BJ (cell line): ENCODE results near the gene CTNNA2. TPM values are rescaled to one million over a fixed set of nuclear protein-coding genes. Genes with fewer than 3 reads are reported as not detected.

Experiments
- CTCF ChIA-PET: fragments of 350-600 bp; formaldehyde crosslinking; extraction: SDS; loops from one replicate; lab custom pipeline; 2021; ENCODE audit warnings: antibody characterized with exemption, inconsistent platforms; lab: Yijun Ruan, JAX
- POLR2A ChIA-PET: fragments of 300-600 bp; sonication (Branson Sonifier 250); formaldehyde crosslinking; extraction: SDS; loops from one replicate; lab custom pipeline; 2021; ENCODE audit warnings: antibody characterized with exemption; lab: Charles Lee
- DNase-seq: peaks from one replicate; pipeline ENCODE4 v3.0.0-alpha.2; 2011; ENCODE audit warnings: low read depth
- H3K27me3 ChIP-seq: 2 replicates; pipeline ENCODE4 v1.6.0; 2011; ENCODE audit warnings: low read length; ENCODE audit not compliant: control insufficient read depth, insufficient read depth
- H3K36me3 ChIP-seq: 2 replicates; pipeline ENCODE4 v1.5.1; 2011; ENCODE audit warnings: low read length; ENCODE audit not compliant: control insufficient read depth, insufficient read depth
- H3K4me3 ChIP-seq: 2 replicates; pipeline ENCODE4 v1.5.1; 2011; ENCODE audit warnings: low read depth, mild to moderate bottlenecking, control low read depth, low read length
- polyA plus RNA-seq: library from polyadenylated mRNA; depleted of rRNA; stranded (reverse); fragments of >200 nt; gene quantifications from 2 replicates; pipeline ENCODE4 v1.2.3, GENCODE V29; 2011
- TF ChIP-seq, protein P1 (sequence below): IDR thresholded peaks from 2 replicates; pipeline ENCODE4 v1.5.1; 2011; ENCODE audit warnings: low read depth, mild to moderate bottlenecking, control low read depth, inconsistent platforms, low read length, moderate library complexity; ENCODE audit not compliant: insufficient read depth

The CTNNA2 gene
- polyA plus RNA-seq, 1 experiment: not detected

DNA sequence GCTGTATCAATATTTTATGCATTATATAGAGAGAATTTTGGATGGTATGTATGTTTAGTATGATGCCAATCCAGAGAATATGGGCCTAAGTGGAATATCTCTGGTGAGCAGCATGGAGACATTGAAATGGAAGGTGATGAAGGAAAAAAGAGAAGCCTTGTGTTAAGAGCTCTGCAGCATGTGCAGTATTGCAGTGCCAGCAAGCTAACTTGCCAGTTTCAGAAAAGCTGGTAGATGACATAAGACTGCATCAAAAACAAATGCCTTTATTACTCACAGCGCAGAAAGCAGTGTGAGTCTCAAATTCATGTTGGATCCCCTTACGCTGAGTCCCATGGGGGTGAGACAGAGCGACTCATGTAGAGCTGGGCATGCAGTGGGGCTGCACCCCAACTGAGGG lies 280.2 kb downstream of the CTNNA2 start:
- CTCF ChIA-PET: no interaction called here
- no peak for DNase-seq
- H3K36me3 ChIP-seq: no peaks in the 10 kb centered on the region

DNA sequence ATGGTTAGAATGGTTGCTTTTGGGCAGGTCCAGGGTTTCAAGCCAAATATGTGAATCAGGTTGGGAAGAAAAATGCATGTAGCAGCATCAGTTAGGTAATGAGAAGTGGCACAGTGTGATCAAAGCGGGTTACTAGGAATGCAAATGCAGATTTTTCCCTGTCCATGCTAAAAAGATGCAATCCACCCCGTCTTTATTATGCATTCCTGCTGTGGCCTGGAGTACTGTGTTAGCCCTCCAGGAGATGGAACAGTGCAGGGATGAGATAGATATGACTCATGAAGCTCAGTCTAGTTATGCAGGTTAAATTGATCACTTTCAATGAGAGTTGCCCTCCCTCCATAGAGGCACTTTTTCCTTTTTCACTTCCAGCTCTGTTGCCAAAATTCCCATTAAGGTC lies 283.8 kb downstream of the CTNNA2 start:
- POLR2A ChIA-PET: no interaction called here
- CTCF ChIA-PET: no interaction called here
- no peaks in the 10 kb centered on the region for H3K27me3 ChIP-seq
- no peak for DNase-seq
- H3K4me3 ChIP-seq: no peak overlapping the region
- TF ChIP-seq, protein P1, sequence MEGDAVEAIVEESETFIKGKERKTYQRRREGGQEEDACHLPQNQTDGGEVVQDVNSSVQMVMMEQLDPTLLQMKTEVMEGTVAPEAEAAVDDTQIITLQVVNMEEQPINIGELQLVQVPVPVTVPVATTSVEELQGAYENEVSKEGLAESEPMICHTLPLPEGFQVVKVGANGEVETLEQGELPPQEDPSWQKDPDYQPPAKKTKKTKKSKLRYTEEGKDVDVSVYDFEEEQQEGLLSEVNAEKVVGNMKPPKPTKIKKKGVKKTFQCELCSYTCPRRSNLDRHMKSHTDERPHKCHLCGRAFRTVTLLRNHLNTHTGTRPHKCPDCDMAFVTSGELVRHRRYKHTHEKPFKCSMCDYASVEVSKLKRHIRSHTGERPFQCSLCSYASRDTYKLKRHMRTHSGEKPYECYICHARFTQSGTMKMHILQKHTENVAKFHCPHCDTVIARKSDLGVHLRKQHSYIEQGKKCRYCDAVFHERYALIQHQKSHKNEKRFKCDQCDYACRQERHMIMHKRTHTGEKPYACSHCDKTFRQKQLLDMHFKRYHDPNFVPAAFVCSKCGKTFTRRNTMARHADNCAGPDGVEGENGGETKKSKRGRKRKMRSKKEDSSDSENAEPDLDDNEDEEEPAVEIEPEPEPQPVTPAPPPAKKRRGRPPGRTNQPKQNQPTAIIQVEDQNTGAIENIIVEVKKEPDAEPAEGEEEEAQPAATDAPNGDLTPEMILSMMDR: no peak
- no peaks in the 10 kb centered on the region for H3K36me3 ChIP-seq

More for the DNA sequence above, 280.2 kb downstream of the CTNNA2 start:
- TF ChIP-seq, protein P1: no peak
- POLR2A ChIA-PET: no interaction called here
- Histone ChIP-seq H3K27me3 (no peaks in the 10 kb centered on the region), H3K4me3 (no peak overlapping the region)

DNA sequence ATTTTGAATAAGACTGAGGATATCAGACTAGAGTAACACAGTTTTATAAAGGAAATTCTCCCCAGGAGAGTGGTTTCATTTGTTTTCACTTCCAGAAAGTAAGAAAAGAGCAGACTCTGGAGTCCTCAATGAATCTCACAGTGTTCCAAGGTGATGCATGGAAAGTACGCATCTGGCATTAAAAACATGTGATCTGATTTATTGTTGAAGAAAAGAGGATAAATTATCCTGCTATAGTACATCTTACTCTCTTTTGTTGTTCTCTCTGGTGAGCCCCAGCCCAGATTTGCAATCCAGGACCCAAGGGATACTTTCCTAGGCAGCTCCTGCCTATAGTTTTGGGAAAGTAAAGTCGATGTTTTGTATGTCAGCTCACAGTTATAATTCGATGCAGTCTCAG lies 285.9 kb downstream of the CTNNA2 start:
- POLR2A ChIA-PET: no interaction called here

DNA sequence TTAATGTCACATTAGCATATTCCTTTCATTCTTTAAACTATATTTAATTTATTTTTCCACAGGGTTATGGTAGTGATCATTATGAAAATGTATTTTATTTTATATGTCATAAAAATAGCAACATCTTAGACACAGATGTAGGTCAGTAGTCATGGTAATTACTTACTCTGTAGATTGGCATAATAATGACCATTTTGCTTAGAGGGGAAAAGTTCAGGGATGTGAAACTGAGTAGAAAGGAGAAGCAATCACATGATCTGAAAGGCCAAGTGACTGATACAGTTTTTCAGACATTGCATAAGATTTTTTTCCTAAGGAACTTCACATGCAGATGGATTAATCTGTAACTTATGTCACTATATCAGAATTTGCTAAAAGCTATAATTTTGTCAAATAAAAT lies 286.9 kb downstream of the CTNNA2 start:
- ChIA-PET POLR2A (no interaction called here), CTCF (interaction anchor here (1.0 kb wide), 1 partner anchor 15 kb away, joined by 3 read pairs; no protein-coding TSS in a partner anchor)
- TF ChIP-seq, protein P1: no peak
- Histone ChIP-seq H3K36me3 (no peaks in the 10 kb centered on the region), H3K27me3 (no peaks in the 10 kb centered on the region), H3K4me3 (no peak overlapping the region)
- no peak for DNase-seq

More for the DNA sequence above, 285.9 kb downstream of the CTNNA2 start:
- TF ChIP-seq, protein P1: no peak
- Histone ChIP-seq H3K4me3 (no peak overlapping the region), H3K36me3 (no peaks in the 10 kb centered on the region), H3K27me3 (no peaks in the 10 kb centered on the region)
- DNase-seq: no peak
- CTCF ChIA-PET: no interaction called here

DNA sequence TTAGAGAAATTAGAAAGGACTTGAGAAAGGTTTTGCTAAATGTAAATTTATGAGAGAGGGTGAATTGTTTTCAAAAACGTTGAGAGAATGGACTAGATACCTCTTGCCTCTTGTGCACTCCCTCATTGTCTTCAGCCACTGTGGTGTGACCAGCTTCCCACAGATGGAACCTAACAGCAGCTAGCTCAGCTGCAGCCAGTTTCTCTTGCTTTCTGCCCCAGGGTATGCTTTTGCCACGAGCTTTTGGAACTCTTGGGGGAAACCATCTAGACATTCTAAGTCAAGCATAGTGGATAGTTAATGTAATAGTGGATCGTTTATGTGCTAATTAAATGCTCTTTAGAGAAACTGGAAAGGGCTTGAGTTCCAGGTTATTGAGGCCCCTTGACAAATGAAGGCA lies 288.2 kb downstream of the CTNNA2 start:
- TF ChIP-seq, protein P1: no peak
- POLR2A ChIA-PET: no interaction called here
- no peak for DNase-seq

More for the DNA sequence above, 288.2 kb downstream of the CTNNA2 start:
- CTCF ChIA-PET: no interaction called here
- Histone ChIP-seq H3K36me3 (no peaks in the 10 kb centered on the region), H3K4me3 (no peak overlapping the region), H3K27me3 (no peaks in the 10 kb centered on the region)
